H1 (cell line): ENCODE data around the gene TTPAL.

ENCODE experiments used
- EGR1 ChIP-seq: IDR thresholded peaks from 2 replicates; pipeline ENCODE4 v1.6.1; 2011; ENCODE audit warnings: low read depth, low read length, borderline replicate concordance
- SIN3A ChIP-seq, 2 experiments: IDR thresholded peaks in 1 of 2; conservative IDR thresholded peaks in 1 of 2; 2 replicates each; pipeline ENCODE4 v1.6.1; 2011 to 2012; ENCODE audit warnings: low read length in 2 of 2, improper control_type of control experiment in 1 of 2, low read depth in 1 of 2, mild to moderate bottlenecking in 1 of 2

DNA sequence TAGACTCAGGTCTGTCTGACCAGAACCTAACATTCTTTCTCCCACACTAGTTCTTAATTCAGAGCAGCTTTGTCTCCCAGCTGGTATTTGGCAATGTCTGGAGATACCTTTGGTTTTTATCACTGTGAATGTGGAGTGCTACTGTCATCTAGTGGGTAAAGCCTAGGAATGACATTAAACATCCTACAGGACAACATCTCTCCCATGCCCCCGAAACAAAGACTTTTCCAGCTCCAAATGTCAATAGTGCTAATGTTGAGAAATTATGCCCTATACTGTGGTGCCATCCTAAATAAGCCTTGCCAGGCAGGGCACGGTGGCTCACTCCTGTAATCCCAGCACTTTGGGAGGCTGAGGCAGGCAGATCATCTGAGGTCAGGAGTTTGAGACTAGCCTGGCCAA, 4.2 kb upstream of the TTPAL start:
- TF ChIP-seq SIN3A (conservative IDR thresholded peaks at IDR 0.05 in 1 of 2, IDR thresholded peaks at IDR 0.05 in 1 of 2; ENCODE audit: low read depth in 1 of 2, low read length in 2 of 2) (no peak), EGR1 (no peak)
